ENCODE measurements around the gene COX10. TPM values are rescaled to one million over a fixed set of nuclear protein-coding genes. Genes with fewer than 3 reads are reported as not detected.

Gene COX10
- total RNA-seq, 1 experiment from 2014 or later: 20.0 TPM

DNA sequence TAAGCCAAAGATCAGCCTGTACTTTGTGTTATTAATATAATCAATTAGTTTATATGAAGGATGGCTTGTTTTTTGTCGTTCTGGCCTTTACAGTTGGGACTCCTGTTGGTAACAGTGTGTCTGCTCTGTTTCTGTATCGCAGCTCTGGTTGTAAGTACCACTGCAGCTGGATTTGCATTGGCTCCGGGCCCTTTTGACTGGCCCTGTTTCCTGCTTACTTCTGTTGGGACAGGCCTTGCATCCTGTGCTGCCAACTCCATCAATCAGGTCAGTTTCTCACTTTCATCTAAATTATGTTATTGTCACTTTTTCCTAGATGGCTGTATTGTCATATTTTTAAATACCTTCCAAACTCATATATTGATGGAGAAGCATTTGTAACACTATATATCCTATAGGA, 32.7 kb downstream of the COX10 start:
- ChIA-PET POLR2A (ENCODE audit: low non-redundant PET) (no interaction called here), CTCF (no interaction called here)
- no peaks in the 10 kb centered on the region for H3K27me3 ChIP-seq (replicated peaks; ENCODE audit: insufficient read depth, low read depth, low read length, poor library complexity)
- H3K4me1 ChIP-seq (ENCODE audit: insufficient read depth, low read length, poor library complexity, severe bottlenecking): no peaks in the 10 kb centered on the region
- no peak overlapping the region for H3K4me3 ChIP-seq (ENCODE audit: low read depth, low read length, poor library complexity, severe bottlenecking)
- H3K27ac ChIP-seq (ENCODE audit: low read depth, low read length, poor library complexity, severe bottlenecking): no peak overlapping the region
- intact Hi-C loops (cut with micrococcal nuclease; ENCODE audit: unreplicated experiment): no loop called here
- BruUV-seq (replicated peaks): no TSS peak
- H3K9me3 ChIP-seq (ENCODE audit: low read depth, low read length, poor library complexity, severe bottlenecking): no peaks in the 10 kb centered on the region
- TF ChIP-seq CTCF (conservative IDR thresholded peaks at IDR 0.05; ENCODE audit: low read depth, low read length) (no peak), EZH2 (IDR thresholded peaks at IDR 0.05; ENCODE audit: borderline replicate concordance, low read depth, low read length, poor library complexity, severe bottlenecking) (no peak)
- no peaks in the 10 kb centered on the region for H3K36me3 ChIP-seq (ENCODE audit: insufficient read depth, low read length, poor library complexity, severe bottlenecking)
- DNase-seq (ENCODE audit: low spot score): no peak

- Histone ChIP-seq H3K9me3 (ENCODE audit: low read depth, low read length, poor library complexity, severe bottlenecking) (no peaks in the 10 kb centered on the region), H3K27ac (ENCODE audit: low read depth, low read length, poor library complexity, severe bottlenecking) (no peak overlapping the region), H3K4me3 (ENCODE audit: low read depth, low read length, poor library complexity, severe bottlenecking) (no peak overlapping the region), H3K27me3 (replicated peaks; ENCODE audit: insufficient read depth, low read depth, low read length, poor library complexity) (no peaks in the 10 kb centered on the region), H3K36me3 (ENCODE audit: insufficient read depth, low read length, poor library complexity, severe bottlenecking) (no peaks in the 10 kb centered on the region), H3K4me1 (ENCODE audit: insufficient read depth, low read length, poor library complexity, severe bottlenecking) (no peaks in the 10 kb centered on the region)
- TF ChIP-seq EZH2 (IDR thresholded peaks at IDR 0.05; ENCODE audit: borderline replicate concordance, low read depth, low read length, poor library complexity, severe bottlenecking) (no peak), CTCF (conservative IDR thresholded peaks at IDR 0.05; ENCODE audit: low read depth, low read length) (no peak)
- BruUV-seq (replicated peaks): no TSS peak
- no peak for DNase-seq (ENCODE audit: low spot score)
- ChIA-PET CTCF (no interaction called here), POLR2A (ENCODE audit: low non-redundant PET) (no interaction called here)
- intact Hi-C loops (cut with micrococcal nuclease; ENCODE audit: unreplicated experiment): no loop called here
These were observed 34.5 kb downstream of the COX10 start for GRCh38 chr17:14103836-14104235.

- H3K9me3 ChIP-seq (ENCODE audit: low read depth, low read length, poor library complexity, severe bottlenecking): no peaks in the 10 kb centered on the region
- no peak overlapping the region for H3K4me3 ChIP-seq (ENCODE audit: low read depth, low read length, poor library complexity, severe bottlenecking)
- ChIA-PET POLR2A (ENCODE audit: low non-redundant PET) (no interaction called here), CTCF (no interaction called here)
- no peaks in the 10 kb centered on the region for H3K27me3 ChIP-seq (replicated peaks; ENCODE audit: insufficient read depth, low read depth, low read length, poor library complexity)
- H3K36me3 ChIP-seq (ENCODE audit: insufficient read depth, low read length, poor library complexity, severe bottlenecking): no peaks in the 10 kb centered on the region
- H3K27ac ChIP-seq (ENCODE audit: low read depth, low read length, poor library complexity, severe bottlenecking): no peak overlapping the region
- no TSS peak for BruUV-seq (replicated peaks)
- TF ChIP-seq EZH2 (IDR thresholded peaks at IDR 0.05; ENCODE audit: borderline replicate concordance, low read depth, low read length, poor library complexity, severe bottlenecking): no peak
- no peak for TF ChIP-seq CTCF (conservative IDR thresholded peaks at IDR 0.05; ENCODE audit: low read depth, low read length)
- DNase-seq (ENCODE audit: low spot score): no peak
- intact Hi-C loops (cut with micrococcal nuclease; ENCODE audit: unreplicated experiment): no loop called here
- H3K4me1 ChIP-seq (ENCODE audit: insufficient read depth, low read length, poor library complexity, severe bottlenecking): no peaks in the 10 kb centered on the region
These were observed 35.4 kb downstream of the COX10 start for GRCh38 chr17:14104734-14105133.
